Measurements from ENCODE around the gene SUN1.

DNA sequence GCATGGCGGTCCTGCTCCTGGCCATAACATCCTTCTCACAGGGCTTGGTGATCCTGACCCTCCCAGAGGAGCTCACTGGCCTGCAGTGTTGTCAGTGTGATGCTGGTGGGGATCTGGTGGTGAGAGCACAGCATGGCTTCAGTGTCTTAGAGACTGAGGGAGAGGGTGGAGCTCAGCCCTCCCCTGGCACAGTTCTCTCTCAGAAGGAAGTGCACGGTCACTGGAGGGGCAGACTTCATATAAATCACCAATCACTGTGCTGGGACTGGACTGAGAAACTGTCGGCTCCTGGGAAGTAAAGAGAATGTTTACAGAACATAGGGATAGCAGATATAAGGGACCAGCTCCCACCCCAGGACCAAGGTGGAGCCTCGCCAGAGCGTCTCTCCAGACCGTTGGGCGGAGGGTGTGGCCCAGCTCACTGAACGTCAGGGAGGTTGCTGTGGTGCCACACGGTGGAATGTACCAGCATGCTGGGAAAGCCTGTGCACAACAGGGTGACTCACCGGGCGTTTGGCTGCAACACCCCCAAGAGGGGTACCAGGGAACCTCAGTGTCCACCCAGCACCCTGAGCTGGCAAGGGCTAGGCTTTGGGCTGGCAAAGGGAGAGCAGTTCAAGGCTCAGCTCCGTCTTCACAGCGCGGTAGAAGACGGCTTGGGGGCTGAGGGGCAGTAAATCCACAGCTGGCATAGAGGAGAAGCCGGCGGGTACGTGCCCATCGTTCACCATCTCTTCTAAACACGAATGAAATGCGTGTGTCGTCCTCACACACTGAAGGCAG, 35.3 kb downstream of the SUN1 start:
- TF ChIP-seq, protein P1, sequence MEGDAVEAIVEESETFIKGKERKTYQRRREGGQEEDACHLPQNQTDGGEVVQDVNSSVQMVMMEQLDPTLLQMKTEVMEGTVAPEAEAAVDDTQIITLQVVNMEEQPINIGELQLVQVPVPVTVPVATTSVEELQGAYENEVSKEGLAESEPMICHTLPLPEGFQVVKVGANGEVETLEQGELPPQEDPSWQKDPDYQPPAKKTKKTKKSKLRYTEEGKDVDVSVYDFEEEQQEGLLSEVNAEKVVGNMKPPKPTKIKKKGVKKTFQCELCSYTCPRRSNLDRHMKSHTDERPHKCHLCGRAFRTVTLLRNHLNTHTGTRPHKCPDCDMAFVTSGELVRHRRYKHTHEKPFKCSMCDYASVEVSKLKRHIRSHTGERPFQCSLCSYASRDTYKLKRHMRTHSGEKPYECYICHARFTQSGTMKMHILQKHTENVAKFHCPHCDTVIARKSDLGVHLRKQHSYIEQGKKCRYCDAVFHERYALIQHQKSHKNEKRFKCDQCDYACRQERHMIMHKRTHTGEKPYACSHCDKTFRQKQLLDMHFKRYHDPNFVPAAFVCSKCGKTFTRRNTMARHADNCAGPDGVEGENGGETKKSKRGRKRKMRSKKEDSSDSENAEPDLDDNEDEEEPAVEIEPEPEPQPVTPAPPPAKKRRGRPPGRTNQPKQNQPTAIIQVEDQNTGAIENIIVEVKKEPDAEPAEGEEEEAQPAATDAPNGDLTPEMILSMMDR (IDR thresholded peaks at IDR 0.05; ENCODE audit: low read depth, low read length, missing input control): no peak
- TF ChIP-seq RAD21 (IDR thresholded peaks at IDR 0.05) (peak in 1 of 2 donors; percentile 4), YY1 (IDR thresholded peaks at IDR 0.05) (no peak), GABPA (IDR thresholded peaks at IDR 0.05 in 1 of 2, conservative IDR thresholded peaks at IDR 0.05 in 1 of 2) (no peak), JUND (IDR thresholded peaks at IDR 0.05) (no peak), HNF4A (conservative IDR thresholded peaks at IDR 0.05) (no peak), NR2F2 (IDR thresholded peaks at IDR 0.05) (no peak), TAF1 (conservative IDR thresholded peaks at IDR 0.05) (no peak), EGR1 (IDR thresholded peaks at IDR 0.05; ENCODE audit: low read depth in 2 of 2) (no peak)
- TF ChIP-seq, protein P2, sequence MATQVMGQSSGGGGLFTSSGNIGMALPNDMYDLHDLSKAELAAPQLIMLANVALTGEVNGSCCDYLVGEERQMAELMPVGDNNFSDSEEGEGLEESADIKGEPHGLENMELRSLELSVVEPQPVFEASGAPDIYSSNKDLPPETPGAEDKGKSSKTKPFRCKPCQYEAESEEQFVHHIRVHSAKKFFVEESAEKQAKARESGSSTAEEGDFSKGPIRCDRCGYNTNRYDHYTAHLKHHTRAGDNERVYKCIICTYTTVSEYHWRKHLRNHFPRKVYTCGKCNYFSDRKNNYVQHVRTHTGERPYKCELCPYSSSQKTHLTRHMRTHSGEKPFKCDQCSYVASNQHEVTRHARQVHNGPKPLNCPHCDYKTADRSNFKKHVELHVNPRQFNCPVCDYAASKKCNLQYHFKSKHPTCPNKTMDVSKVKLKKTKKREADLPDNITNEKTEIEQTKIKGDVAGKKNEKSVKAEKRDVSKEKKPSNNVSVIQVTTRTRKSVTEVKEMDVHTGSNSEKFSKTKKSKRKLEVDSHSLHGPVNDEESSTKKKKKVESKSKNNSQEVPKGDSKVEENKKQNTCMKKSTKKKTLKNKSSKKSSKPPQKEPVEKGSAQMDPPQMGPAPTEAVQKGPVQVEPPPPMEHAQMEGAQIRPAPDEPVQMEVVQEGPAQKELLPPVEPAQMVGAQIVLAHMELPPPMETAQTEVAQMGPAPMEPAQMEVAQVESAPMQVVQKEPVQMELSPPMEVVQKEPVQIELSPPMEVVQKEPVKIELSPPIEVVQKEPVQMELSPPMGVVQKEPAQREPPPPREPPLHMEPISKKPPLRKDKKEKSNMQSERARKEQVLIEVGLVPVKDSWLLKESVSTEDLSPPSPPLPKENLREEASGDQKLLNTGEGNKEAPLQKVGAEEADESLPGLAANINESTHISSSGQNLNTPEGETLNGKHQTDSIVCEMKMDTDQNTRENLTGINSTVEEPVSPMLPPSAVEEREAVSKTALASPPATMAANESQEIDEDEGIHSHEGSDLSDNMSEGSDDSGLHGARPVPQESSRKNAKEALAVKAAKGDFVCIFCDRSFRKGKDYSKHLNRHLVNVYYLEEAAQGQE (IDR thresholded peaks at IDR 0.05): no peak
- TF ChIP-seq, protein P3, sequence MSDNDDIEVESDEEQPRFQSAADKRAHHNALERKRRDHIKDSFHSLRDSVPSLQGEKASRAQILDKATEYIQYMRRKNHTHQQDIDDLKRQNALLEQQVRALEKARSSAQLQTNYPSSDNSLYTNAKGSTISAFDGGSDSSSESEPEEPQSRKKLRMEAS (IDR thresholded peaks at IDR 0.05): no peak
